Stimulated activated CD4-positive, alpha-beta T cell treated with anti-CD3 and anti-CD28 coated beads, Interleukin-2, amount 100 ng/mL, for 4 hours (primary cell): ENCODE measurements around the gene DNM3.
A peak's percentile ranks its signal among the peaks of the same experiment; 100 is the strongest.
"Not testable (repeated sequence)": the region's sequence is repeated elsewhere in the genome, so short reads cannot be mapped to it uniquely, and the experiment has no call there.

Experiments
- DNase-seq: peaks from one replicate; pipeline ENCODE4 v3.0.0-alpha.2; 2020; ENCODE audit warnings: low read depth

DNM3 gene

GRCh38 chr1:171841050-171841910 lies at the start of gene DNM3:
Gene DNM3, plus strand, starts transcription at chr1:171841498. Its CDS starts 159 bp downstream, at chr1:171841657.
- peak; percentile 66 for DNase-seq

GRCh38 chr1:171792656-171793369 lies 48.5 kb upstream of the DNM3 start:
- no peak for DNase-seq

DNA sequence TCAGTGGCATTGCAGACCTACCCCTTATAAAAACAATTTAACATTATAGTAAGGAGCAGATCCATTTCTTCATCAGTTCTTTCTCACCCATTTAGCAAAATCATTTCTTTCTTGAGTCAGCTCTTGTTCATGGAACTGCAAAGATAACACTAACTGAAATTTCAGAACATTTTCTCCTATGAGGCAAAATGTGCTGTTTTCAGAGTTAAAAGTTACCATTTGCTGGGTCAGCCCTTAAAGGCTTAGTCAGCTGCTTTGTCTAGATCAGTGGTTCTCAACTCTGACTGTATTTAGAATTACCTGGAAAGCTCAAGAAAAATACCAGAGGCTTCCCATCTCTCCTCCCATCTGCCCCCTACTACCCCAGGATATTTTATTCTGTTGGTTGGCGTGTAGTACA lies 47.7 kb upstream of the DNM3 start:
- no peak for DNase-seq

- DNase-seq, result peak; percentile 54
Observed at GRCh38 chr1:171794085-171794484, 47.2 kb upstream of the DNM3 start.

DNA sequence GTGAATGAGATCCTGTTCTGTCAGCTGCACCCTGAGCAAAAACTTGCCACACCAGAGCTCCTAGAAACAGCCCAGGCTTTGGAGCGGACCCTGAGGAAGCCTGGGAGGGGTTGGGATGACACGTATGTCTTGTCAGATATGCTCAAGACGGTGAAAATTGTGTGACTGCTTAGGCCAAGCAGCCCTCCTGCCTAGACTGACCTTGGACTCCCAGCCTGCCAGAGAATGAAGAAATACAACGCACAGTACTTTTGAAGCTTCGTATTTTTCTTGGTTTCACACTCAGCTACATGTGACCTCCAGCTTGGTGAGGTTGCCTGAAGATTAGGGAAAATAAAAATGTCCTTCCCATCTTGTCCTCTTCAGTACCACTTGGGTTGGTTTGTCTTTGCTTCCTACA lies 44.7 kb upstream of the DNM3 start:
- DNase-seq, result no peak

- no peak for DNase-seq
Observed at GRCh38 chr1:171798311-171798710, 43.0 kb upstream of the DNM3 start.

DNA sequence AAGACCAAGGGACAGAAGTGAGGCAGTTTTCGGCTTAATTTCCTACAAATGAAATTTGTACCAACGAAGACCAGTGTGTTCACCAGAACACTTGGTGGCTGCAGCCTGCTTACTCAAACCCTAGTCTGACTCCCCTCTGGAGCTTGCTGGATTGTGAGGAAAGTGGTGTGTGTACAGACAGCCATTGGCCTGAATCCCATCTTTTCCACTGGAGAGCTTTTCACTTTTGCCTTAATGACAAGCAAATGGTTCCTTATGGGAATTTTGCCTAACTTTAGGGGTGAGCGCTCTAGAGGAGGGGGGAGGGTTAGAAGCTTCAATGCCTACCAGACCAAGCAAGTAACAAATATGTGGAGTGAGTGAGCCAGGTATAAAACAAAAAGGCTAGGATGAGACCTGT lies 42.5 kb upstream of the DNM3 start:
- no peak for DNase-seq

DNA sequence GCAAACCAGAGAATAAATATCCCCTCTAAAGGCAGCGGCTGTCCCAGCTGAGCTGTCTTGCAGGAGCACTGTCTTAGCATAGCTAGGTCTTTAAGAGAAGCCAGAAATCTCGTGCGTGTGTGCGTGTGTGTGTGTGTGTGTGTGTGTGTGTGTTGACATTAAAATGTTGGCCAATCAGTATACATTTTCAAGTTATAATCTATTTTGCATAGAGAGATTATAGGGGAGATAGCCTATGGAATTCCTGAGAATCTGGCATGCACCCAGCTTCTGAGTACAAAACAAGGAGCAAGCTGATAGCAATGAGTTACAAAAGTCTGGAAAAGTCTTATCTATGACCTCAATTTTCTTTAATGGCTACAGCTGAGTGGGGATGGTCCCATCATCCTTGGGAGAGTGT lies 42.1 kb upstream of the DNM3 start:
- DNase-seq, result no peak

DNA sequence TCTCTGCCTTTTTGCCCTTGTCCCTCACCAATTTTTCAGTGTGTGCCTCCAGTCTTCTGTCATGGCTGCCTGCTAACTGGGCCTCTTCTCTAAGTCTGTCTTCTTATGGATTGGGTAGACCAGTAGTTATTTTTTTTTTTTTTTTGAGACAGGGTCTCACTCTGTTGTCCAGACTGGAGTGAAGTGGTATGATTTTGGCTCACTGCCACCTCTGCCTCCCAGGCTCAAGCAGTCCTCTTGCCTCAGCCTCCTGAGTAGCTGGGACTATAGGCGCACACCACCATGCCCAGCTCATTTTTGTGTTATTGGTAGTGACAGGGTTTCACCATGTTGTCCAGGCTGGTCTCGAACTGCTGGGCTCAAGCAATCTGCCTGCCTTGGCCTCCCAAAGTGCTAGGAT lies 41.6 kb upstream of the DNM3 start:
- not testable (repeated sequence) for DNase-seq

DNA sequence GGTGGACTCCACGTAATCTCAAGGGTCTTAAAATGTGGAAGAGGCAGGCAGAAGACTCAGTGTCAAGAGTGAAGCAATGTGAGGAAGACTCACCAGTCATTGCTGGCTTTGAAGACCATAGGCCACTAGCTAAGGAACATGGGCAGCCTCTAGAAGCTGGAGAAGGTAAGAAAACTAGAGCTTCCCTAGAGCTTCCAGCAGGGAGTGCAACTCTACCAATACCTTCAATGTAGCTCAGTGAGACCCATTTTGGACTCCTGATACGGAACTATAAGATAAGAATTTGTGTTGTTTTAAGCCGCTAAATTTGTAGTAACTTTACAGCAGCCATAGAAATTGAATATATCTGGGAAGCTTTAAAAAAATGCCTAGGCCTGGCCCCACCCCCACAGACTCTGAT lies 41.0 kb upstream of the DNM3 start:
- DNase-seq, result no peak

DNA sequence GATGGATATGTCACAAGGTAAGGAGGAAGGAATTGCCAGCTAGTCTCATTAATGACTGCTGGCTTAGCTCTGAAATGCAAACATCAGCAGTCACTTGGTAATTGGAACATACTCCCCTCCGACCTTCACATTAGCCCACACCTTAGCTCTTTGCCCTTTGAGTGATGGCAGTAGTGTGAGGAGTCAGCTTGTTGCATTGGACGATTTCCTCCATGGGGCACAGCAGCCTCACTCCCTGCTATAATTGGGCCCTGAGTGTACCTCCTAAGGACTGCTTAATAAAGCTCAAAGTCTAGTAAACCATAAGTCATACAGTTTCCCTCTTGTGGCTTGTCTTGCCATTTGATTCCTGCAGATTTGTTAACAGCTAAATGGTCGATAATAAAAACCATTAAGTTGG lies 40.4 kb upstream of the DNM3 start:
- no peak for DNase-seq

DNA sequence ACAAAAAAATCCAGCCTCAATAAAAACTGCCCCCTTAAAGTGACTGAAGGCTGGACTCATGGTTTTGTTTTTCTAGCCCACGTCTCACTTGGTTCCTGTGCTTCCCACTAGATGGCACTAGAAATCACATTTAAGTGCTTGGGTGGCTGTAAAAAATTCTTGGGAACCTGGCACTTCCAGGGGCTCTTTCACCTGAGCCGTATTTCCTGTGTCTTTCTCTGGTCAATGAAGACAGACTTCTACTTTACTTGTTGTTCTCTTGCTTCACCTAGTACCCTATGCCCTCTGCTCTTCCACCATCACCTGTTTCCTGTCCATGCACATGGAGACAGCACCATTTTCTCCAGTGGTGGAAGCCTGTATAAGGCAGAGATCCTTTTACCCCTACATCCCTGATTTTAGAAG lies 39.8 kb upstream of the DNM3 start:
- no peak for DNase-seq

GRCh38 chr1:171802207-171802606 lies 39.1 kb upstream of the DNM3 start:
- no peak for DNase-seq

DNA sequence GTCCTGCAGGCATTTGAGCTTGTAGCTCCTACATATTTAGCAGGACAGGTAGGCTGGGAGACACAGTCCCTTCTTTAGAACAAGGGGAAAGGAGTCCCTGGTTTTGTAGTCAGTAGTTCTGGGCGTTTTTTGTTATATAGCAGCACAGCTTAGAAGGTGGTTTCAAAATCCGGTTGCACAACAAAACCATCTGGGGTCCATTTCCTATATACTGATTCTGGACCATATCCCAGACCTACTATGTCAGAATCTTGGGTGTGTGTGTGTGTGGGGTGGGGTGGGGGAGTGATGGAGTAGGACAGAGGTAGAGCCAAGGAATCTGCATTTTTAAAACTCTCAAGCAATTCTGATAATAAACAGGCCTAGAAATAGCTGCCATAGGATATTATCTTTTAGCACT lies 38.3 kb upstream of the DNM3 start:
- DNase-seq, result no peak

GRCh38 chr1:171803461-171804022 lies 37.8 kb upstream of the DNM3 start:
- no peak for DNase-seq

DNA sequence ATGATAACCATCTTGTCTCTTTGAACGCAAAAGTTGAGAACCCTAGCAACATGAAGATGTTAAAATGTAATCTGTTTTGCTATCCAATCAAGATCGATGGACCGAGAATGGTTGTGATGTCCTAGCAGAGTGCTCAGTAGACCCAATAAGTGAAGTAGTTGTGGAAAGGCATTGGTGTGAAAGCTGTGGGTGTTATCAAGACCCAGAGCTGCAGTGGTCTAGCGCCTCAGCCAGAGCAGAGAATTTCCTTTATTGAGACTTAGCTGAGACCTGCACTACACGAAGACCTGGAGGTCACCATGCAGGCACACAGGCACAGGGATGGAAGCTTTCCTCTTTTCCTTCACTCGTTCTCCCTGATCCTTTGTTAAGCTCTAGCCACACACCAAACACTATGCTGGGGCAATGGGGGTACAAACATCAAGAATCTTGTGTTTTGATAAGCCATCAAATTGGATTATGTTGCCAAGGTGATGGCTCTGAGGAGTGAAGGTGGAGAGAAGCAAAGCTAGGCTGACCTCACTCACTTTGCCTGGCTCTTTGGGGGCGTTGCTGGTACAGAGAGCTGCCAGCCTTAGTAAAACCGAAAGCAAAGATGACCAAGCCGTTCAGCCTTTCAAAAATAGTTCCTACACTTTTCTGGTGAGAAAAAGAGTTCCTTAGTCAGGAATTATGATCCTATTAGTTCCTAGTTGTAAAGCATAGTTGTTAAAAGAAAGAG lies 35.7 kb upstream of the DNM3 start:
- no peak for DNase-seq

DNA sequence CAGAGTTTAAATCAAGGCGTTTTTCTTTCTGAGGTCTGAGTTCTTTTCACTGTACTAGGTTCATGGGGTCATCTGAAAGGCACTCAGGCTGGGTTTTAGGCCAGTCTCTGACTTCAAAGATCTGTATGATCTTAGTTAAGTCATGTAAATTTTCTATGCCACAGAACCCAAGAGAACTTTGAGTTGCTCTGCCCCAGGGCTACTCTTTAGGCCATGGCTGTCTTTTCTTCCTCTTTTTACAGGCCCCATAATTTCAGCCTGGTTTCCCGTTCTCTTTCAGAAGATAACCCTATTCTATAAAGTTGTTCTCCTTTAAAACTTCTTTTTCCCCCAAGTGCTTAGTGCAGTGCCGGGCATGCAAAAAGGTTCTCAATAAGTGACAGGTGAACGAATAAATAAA lies 33.7 kb upstream of the DNM3 start:
- DNase-seq, result no peak

GRCh38 chr1:171809834-171810233 lies 31.5 kb upstream of the DNM3 start:
- no peak for DNase-seq

GRCh38 chr1:171811672-171812071 lies 29.6 kb upstream of the DNM3 start:
- no peak for DNase-seq

DNA sequence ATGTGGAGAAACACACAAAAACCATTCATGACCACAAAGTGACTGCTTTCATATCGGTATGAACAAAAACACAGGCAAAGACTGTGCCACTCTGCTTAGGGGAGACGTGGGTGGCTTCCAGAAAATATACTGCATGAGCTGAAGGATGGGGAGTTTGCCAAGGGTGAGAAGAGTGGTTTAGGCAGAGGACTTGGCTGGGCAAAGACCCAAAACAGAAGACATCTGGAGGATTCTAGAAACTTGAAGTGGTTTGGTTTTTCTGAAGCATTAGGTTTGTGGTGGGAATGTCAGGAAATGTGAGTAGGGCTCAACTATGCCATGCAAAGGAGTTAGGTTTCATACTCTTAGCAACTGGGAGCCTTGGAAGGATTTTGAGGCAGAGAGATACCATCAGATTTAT lies 26.6 kb upstream of the DNM3 start:
- DNase-seq, result no peak

GRCh38 chr1:171816300-171816901 lies 24.9 kb upstream of the DNM3 start:
- DNase-seq, result no peak
